GM19452 (cell line): Measurements from ENCODE around the gene CNPY4.

ENCODE experiments used
- ATAC-seq: cut with Tn5 transposase; IDR thresholded peaks from one replicate; pipeline ENCODE4 v1.9.1; 2021; ENCODE audit not compliant: unreplicated experiment

The CNPY4 gene

GRCh38 chr7:100091411-100092181 is 27.8 kb upstream of the CNPY4 start:
- no peak for ATAC-seq

GRCh38 chr7:100093054-100093453 is 26.4 kb upstream of the CNPY4 start:
- no peak for ATAC-seq

GRCh38 chr7:100093498-100093897 is 25.9 kb upstream of the CNPY4 start:
- ATAC-seq = no peak

- ATAC-seq = no peak
These were observed 25.4 kb upstream of the CNPY4 start for GRCh38 chr7:100093925-100094486.

GRCh38 chr7:100095289-100095688 is 24.1 kb upstream of the CNPY4 start:
- no peak for ATAC-seq

- ATAC-seq = no peak
These were observed 23.7 kb upstream of the CNPY4 start for GRCh38 chr7:100095704-100096103.

GRCh38 chr7:100098913-100099312 is 20.5 kb upstream of the CNPY4 start:
- no peak for ATAC-seq

GRCh38 chr7:100099452-100099851 is 20.0 kb upstream of the CNPY4 start:
- no peak for ATAC-seq

GRCh38 chr7:100100420-100101015 is 18.9 kb upstream of the CNPY4 start:
- peak; percentile 64 for ATAC-seq

GRCh38 chr7:100101016-100101862 is 18.2 kb upstream of the CNPY4 start, which contains the start of the genes AP4M1 and MCM7:
Gene AP4M1, plus strand, starts transcription at chr7:100101643. Its CDS starts 72 bp downstream, at chr7:100101715.
Gene MCM7, minus strand, starts transcription at chr7:100101397. Its CDS starts 103 bp downstream, at chr7:100101294.
- peak; percentile 72 for ATAC-seq

- ATAC-seq = no peak
These were observed 16.2 kb upstream of the CNPY4 start for GRCh38 chr7:100102950-100103840.

- ATAC-seq = no peak
These were observed 13.9 kb upstream of the CNPY4 start for GRCh38 chr7:100105534-100105933.

- no peak for ATAC-seq
These were observed 12.8 kb upstream of the CNPY4 start for GRCh38 chr7:100106633-100107032.

GRCh38 chr7:100107125-100107737 is 12.2 kb upstream of the CNPY4 start:
- ATAC-seq = no peak

- no peak for ATAC-seq
These were observed 11.5 kb upstream of the CNPY4 start for GRCh38 chr7:100107890-100108289.

GRCh38 chr7:100109521-100110163 is 9.8 kb upstream of the CNPY4 start:
- ATAC-seq = no peak

- no peak for ATAC-seq
These were observed 8.3 kb upstream of the CNPY4 start for GRCh38 chr7:100111156-100111555.

GRCh38 chr7:100111914-100112313 is 7.5 kb upstream of the CNPY4 start:
- no peak for ATAC-seq

GRCh38 chr7:100115026-100115425 is 4.4 kb upstream of the CNPY4 start:
- no peak for ATAC-seq
